Measurements from ENCODE around the gene HLA-DPA1. TPM values are rescaled to one million over a fixed set of nuclear protein-coding genes. Genes with fewer than 3 reads are reported as not detected.

The HLA-DPA1 gene
- total and polyA plus RNA-seq, 10 of the 15 experiments (the other 5 are each of a cell fraction or from before 2014, with no cell fraction given), result 508 to 1,640 (median 829) TPM

GRCh38 chr6:33117811-33118277, 44.4 kb upstream of the HLA-DPA1 start:
- no peak overlapping the region for H3K27ac ChIP-seq (ENCODE audit: control insufficient read depth, insufficient read depth)
- no peaks in the 10 kb centered on the region; the same call in 2 of the 3 replicates for H3K9me3 ChIP-seq (replicated peaks; ENCODE audit: control insufficient read depth, insufficient read depth, low read length)
- no TSS peak for BruUV-seq (replicated peaks)
- no peaks in the 10 kb centered on the region for H4K20me1 ChIP-seq (ENCODE audit: control insufficient read depth, insufficient read depth)
- peak overlapping the region; percentile 49 for H3K4me2 ChIP-seq (ENCODE audit: control insufficient read depth, insufficient read depth)
- H3K4me3 ChIP-seq, result no peak overlapping the region
- ChIA-PET POLR2A (interaction anchor here (1.1 to 1.4 kb wide), 2 partner anchors 88 to 125 kb away, joined by 3 read pairs; no protein-coding TSS in a partner anchor), RAD21 (ENCODE audit: unreplicated experiment) (interaction anchor here (0.8 to 4.2 kb wide), 5 partner anchors 9 to 103 kb away, joined by 3 to 19 read pairs (median 3); no protein-coding TSS in a partner anchor), CTCF (interaction anchor here (0.6 to 8.9 kb wide), 21 partner anchors 9 to 217 kb away, joined by 3 to 184 read pairs (median 4); partner anchors contain the start of gene HLA-DPB1), SMC1A (ENCODE audit: uncharacterized antibody, unreplicated experiment) (interaction anchor here (0.7 to 8.9 kb wide), 7 partner anchors 11 to 131 kb away, joined by 3 to 139 read pairs (median 4); partner anchors contain the start of genes HLA-DOA and HLA-DPA1)
- in situ Hi-C loops (cut with MboI) (loop anchor here (5.0 kb wide), 1 partner anchor 129 kb away; no protein-coding TSS in a partner anchor), intact Hi-C loops (cut with micrococcal nuclease; ENCODE audit: unreplicated experiment) (no loop called here)
- ATAC-seq (peak; percentile 10; the same call in 1 of the 3 replicates), DNase-seq (ENCODE audit: low read depth, low spot score) (no peak), FAIRE-seq (no peak)
- TF ChIP-seq, protein P1, sequence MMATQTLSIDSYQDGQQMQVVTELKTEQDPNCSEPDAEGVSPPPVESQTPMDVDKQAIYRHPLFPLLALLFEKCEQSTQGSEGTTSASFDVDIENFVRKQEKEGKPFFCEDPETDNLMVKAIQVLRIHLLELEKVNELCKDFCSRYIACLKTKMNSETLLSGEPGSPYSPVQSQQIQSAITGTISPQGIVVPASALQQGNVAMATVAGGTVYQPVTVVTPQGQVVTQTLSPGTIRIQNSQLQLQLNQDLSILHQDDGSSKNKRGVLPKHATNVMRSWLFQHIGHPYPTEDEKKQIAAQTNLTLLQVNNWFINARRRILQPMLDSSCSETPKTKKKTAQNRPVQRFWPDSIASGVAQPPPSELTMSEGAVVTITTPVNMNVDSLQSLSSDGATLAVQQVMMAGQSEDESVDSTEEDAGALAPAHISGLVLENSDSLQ (IDR thresholded peaks at IDR 0.05), result peak; percentile 64
- TF ChIP-seq RUNX3 (IDR thresholded peaks at IDR 0.05; ENCODE audit: low read length) (peak; percentile 85), MEF2B (IDR thresholded peaks at IDR 0.05; ENCODE audit: partially characterized antibody, poor library complexity, severe bottlenecking) (peak; percentile 66), ZSCAN29 (IDR thresholded peaks at IDR 0.05) (no peak), POU2F2 (IDR thresholded peaks at IDR 0.05; ENCODE audit: borderline replicate concordance, low read depth, low read length) (peak; percentile 39; the same call in 1 of the 3 replicates), PAX5 (IDR thresholded peaks at IDR 0.05; ENCODE audit: borderline replicate concordance, low read depth, low read length) (no peak), BHLHE40 (IDR thresholded peaks at IDR 0.05; ENCODE audit: borderline replicate concordance in 1 of 2, low read depth in 2 of 2, low read length in 1 of 2) (peak; percentile 11 to 42; a peak in 1 of 4 replicates), EP300 (IDR thresholded peaks at IDR 0.05; ENCODE audit: borderline replicate concordance in 1 of 2, control insufficient read depth in 1 of 2, low read depth in 2 of 2, low read length in 2 of 2) (peak in 1 of 2 experiments; percentile 31; a peak in 1 of 4 replicates)
- TF ChIP-seq, protein P2, sequence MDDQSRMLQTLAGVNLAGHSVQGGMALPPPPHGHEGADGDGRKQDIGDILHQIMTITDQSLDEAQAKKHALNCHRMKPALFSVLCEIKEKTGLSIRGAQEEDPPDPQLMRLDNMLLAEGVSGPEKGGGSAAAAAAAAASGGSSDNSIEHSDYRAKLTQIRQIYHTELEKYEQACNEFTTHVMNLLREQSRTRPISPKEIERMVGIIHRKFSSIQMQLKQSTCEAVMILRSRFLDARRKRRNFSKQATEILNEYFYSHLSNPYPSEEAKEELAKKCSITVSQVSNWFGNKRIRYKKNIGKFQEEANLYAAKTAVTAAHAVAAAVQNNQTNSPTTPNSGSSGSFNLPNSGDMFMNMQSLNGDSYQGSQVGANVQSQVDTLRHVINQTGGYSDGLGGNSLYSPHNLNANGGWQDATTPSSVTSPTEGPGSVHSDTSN (IDR thresholded peaks at IDR 0.05; ENCODE audit: insufficient replicate concordance, low read depth, low read length), result peak; percentile 59
- TF ChIP-seq, protein P3, sequence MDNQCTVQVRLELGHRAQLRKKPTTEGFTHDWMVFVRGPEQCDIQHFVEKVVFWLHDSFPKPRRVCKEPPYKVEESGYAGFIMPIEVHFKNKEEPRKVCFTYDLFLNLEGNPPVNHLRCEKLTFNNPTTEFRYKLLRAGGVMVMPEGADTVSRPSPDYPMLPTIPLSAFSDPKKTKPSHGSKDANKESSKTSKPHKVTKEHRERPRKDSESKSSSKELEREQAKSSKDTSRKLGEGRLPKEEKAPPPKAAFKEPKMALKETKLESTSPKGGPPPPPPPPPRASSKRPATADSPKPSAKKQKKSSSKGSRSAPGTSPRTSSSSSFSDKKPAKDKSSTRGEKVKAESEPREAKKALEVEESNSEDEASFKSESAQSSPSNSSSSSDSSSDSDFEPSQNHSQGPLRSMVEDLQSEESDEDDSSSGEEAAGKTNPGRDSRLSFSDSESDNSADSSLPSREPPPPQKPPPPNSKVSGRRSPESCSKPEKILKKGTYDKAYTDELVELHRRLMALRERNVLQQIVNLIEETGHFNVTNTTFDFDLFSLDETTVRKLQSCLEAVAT (IDR thresholded peaks at IDR 0.05), result peak; percentile 85
- TF ChIP-seq, protein P4, sequence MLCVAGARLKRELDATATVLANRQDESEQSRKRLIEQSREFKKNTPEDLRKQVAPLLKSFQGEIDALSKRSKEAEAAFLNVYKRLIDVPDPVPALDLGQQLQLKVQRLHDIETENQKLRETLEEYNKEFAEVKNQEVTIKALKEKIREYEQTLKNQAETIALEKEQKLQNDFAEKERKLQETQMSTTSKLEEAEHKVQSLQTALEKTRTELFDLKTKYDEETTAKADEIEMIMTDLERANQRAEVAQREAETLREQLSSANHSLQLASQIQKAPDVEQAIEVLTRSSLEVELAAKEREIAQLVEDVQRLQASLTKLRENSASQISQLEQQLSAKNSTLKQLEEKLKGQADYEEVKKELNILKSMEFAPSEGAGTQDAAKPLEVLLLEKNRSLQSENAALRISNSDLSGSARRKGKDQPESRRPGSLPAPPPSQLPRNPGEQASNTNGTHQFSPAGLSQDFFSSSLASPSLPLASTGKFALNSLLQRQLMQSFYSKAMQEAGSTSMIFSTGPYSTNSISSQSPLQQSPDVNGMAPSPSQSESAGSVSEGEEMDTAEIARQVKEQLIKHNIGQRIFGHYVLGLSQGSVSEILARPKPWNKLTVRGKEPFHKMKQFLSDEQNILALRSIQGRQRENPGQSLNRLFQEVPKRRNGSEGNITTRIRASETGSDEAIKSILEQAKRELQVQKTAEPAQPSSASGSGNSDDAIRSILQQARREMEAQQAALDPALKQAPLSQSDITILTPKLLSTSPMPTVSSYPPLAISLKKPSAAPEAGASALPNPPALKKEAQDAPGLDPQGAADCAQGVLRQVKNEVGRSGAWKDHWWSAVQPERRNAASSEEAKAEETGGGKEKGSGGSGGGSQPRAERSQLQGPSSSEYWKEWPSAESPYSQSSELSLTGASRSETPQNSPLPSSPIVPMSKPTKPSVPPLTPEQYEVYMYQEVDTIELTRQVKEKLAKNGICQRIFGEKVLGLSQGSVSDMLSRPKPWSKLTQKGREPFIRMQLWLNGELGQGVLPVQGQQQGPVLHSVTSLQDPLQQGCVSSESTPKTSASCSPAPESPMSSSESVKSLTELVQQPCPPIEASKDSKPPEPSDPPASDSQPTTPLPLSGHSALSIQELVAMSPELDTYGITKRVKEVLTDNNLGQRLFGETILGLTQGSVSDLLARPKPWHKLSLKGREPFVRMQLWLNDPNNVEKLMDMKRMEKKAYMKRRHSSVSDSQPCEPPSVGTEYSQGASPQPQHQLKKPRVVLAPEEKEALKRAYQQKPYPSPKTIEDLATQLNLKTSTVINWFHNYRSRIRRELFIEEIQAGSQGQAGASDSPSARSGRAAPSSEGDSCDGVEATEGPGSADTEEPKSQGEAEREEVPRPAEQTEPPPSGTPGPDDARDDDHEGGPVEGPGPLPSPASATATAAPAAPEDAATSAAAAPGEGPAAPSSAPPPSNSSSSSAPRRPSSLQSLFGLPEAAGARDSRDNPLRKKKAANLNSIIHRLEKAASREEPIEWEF (IDR thresholded peaks at IDR 0.05; ENCODE audit: insufficient replicate concordance, low read depth, low read length), result no peak
- H3K79me2 ChIP-seq (ENCODE audit: control insufficient read depth, insufficient read depth, low read length), result no peaks in the 10 kb centered on the region
- peaks cover 44% of the 10 kb centered on the region for H3K4me1 ChIP-seq (ENCODE audit: control insufficient read depth, insufficient read depth, low read length)
- no peak overlapping the region for H3K9ac ChIP-seq (ENCODE audit: control insufficient read depth, insufficient read depth, low read length)
- H3K27me3 ChIP-seq (replicated peaks in 1 of 2; ENCODE audit: control insufficient read depth in 2 of 2, insufficient read depth in 2 of 2, low read length in 1 of 2), result peaks cover 0 to 2% of the 10 kb centered on the region in 2 experiments; a peak in 2 of 4 replicates
- 7% methylated on average over 9 of the region's 9 CpGs for WGBS (ENCODE audit: insufficient coverage, insufficient replicate concordance, low lambda C conversion rate, missing lambda C conversion rate)
- H2AFZ ChIP-seq (ENCODE audit: control insufficient read depth, low read depth, low read length), result 0 out of 2 replicates have a peak overlapping the region, but pooled peaks have one; percentile 17
- H3K36me3 ChIP-seq (ENCODE audit: control insufficient read depth in 2 of 2, insufficient read depth in 2 of 2, low read length in 1 of 2), result no peaks in the 10 kb centered on the region

Data from GM12878 (cell line).